ENCODE measurements around the gene DARS2.
A peak's percentile ranks its signal among the peaks of the same experiment; 100 is the strongest.
"Not testable (repeated sequence)": the region's sequence is repeated elsewhere in the genome, so short reads cannot be mapped to it uniquely, and the experiment has no call there.

DARS2 gene, protein sequence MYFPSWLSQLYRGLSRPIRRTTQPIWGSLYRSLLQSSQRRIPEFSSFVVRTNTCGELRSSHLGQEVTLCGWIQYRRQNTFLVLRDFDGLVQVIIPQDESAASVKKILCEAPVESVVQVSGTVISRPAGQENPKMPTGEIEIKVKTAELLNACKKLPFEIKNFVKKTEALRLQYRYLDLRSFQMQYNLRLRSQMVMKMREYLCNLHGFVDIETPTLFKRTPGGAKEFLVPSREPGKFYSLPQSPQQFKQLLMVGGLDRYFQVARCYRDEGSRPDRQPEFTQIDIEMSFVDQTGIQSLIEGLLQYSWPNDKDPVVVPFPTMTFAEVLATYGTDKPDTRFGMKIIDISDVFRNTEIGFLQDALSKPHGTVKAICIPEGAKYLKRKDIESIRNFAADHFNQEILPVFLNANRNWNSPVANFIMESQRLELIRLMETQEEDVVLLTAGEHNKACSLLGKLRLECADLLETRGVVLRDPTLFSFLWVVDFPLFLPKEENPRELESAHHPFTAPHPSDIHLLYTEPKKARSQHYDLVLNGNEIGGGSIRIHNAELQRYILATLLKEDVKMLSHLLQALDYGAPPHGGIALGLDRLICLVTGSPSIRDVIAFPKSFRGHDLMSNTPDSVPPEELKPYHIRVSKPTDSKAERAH

DNA sequence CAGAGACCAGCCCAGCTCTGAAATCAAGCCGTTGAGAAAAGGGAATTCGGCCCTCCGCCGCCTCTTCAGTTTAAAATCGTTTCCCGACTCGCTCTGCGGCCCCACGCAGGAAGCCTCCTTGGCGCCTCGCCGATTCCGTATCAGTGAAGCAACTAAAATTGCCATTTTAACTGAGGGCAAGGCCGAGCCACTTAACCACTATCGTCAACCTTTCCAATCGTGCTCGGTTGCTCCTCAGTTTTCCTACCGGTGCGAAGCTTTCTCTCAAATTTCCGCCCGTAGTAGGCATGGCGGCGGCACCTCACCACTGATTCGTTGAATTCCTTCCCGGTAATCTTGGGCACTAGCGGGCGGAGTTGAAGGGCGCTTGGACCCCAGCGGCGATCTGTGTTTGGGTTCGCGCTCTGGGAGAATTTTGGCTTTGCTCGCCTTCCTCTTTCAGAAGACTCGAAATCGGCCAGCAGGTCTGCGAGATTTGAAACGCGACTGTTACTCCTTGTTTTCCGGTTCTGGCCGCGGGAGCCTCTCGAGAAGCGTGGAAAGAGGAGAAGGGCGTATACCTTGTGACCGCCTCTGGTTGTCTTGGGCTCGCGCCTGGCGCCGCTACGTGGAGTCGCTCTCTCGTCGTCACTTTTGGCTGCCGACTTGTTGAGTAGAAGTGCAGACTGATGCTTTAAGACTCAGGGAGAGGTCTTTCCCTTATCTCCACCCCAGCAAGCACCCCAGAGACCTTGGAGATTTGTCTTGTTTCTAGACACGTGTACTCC lies at the start of gene DARS2, which contains the start of gene CENPL:
TSS of gene DARS2 (plus strand) at position 359 of the 767 bp plus-strand sequence. CDS start 557 bp downstream, outside the sequence.
TSS of gene CENPL (minus strand) at position 569 of the 767 bp plus-strand sequence. CDS start 13,584 bp downstream, outside the sequence.
- peak; percentile 71 to 80 for DNase-seq (ENCODE audit: low read depth in 2 of 2)

DNA sequence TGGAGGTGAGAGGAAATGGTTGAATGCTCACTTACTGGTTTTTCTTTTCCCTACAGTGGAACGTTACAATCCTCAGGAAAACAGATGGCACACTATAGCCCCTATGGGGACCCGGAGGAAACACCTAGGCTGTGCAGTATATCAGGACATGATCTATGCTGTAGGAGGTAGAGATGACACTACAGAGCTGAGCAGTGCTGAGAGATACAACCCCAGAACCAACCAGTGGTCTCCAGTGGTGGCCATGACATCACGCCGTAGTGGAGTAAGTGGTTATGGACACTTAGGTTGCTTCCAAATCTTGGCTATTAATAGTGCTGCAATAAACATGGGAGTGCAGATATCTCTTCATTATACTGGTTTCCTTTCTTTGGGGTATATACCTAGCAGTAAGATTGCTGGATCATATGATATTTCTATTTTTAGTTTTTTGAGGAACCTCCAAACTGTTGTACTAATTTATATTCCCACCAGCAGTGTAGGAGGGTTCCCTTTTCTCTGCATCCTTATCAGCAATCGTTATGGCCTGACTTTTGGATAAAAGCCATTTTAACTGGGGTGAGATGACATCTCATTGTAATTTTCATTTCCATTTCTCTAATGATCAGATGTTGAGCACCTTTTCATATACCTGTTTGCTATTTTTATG lies 48.8 kb upstream of the DARS2 start:
- DNase-seq (ENCODE audit: low read depth in 2 of 2) = no peak

DNA sequence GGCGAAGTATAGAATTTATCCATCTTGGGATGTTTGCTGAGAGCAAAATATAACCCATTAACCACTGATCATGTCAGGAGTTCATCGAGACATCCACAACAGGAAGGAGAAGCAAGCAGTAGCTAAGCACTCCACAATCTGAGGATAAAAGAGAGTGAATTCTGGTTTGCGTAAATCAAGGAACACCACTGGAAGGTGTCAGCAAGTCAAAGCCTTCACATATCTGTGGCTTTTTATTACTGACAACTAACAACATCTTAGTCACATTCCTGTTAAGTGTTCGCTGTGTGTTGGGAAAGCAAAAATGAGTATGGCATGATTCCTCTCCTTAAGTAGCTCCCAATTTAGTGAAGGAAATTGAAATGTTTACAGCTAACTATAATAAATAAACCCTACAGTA lies 44.5 kb upstream of the DARS2 start:
- no peak for DNase-seq (ENCODE audit: low read depth in 2 of 2)

GRCh38 chr1:173784997-173785396 lies 39.5 kb upstream of the DARS2 start:
- DNase-seq (ENCODE audit: low read depth in 2 of 2) = no peak

DNA sequence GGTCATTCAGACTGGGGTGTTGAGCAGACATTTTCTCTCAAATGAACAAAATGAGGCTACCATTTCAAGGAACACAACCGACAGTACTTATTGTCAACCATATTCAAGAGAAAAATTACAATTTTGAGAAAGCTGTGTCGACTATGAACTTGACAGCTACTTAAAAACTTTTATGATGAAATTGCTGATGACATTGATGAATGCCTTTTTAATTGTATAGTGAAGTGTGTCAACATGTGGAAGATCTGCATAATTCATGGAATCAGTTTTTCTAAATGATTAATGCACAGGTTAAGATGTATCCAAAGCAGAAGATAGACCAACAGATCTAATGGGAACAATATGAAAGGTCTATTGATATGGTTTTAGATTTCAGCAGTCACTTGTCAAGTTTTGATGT lies 34.6 kb upstream of the DARS2 start:
- no peak for DNase-seq (ENCODE audit: low read depth in 2 of 2)

DNA sequence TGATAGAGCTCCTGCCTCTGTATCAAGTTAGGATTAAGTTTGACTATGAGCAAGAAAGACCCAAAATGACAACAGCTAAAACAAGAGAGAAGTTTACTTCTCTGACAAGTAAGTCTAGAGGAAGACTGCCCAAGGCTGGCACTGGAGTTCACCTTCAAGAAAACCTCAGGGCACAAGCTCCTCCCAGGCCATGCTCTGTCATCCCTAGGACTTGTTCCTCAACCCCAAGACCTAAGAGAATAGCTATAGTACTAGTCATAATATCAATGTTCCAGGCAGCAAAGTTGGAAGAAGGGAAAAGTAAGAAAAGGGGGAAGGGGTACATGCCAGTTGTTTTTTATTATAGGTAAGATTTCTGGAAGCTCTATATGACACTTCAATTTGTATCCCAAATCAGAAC lies 26.4 kb upstream of the DARS2 start:
- no peak for DNase-seq (ENCODE audit: low read depth in 2 of 2)

- DNase-seq (ENCODE audit: low read depth in 2 of 2) = not testable (repeated sequence)
Observed at GRCh38 chr1:173799995-173800394, 24.5 kb upstream of the DARS2 start.

DNA sequence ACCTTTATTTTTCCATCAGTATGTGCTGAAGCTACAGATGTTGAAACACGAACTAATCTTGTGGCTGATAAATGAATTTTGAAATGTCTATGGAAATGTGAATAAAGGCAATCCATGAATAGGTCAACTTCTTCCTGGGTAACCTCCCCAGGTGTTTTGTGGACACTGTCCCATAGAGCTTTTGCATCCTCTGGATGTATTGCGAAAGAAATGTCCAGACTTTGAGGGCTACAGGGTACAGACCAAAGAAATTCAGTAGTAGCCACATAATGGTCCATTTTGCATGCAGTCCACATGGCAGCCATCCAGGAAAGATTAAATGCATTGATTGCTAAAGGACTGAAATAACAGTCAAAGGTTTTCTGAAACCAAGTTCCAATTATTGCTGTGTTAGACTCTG lies 21.5 kb upstream of the DARS2 start:
- no peak for DNase-seq (ENCODE audit: low read depth in 2 of 2)

DNA sequence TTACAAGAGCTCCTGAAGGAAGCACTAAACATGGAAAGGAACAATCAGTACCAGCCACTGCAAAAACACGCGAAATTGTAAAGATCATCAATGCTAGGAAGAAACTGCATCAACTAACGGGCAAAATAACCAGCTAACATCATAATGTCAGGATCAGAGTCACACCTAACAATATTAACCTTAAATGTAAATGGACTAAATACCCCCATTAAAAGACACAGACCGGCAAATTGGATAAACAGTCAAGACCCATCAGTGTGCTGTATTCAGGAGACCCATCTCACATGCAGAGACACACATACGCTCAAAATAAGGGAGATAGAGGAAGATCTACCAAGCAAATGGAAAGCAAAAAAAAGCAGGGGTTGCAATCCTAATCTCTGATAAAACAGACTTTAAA lies 10.8 kb upstream of the DARS2 start:
- not testable (repeated sequence) for DNase-seq (ENCODE audit: low read depth in 2 of 2)

- no peak for DNase-seq (ENCODE audit: low read depth in 2 of 2)
Observed at GRCh38 chr1:173818459-173818858, 6.0 kb upstream of the DARS2 start.

GRCh38 chr1:173821680-173822079 lies 2.8 kb upstream of the DARS2 start:
- no peak for DNase-seq (ENCODE audit: low read depth in 2 of 2)

DNA sequence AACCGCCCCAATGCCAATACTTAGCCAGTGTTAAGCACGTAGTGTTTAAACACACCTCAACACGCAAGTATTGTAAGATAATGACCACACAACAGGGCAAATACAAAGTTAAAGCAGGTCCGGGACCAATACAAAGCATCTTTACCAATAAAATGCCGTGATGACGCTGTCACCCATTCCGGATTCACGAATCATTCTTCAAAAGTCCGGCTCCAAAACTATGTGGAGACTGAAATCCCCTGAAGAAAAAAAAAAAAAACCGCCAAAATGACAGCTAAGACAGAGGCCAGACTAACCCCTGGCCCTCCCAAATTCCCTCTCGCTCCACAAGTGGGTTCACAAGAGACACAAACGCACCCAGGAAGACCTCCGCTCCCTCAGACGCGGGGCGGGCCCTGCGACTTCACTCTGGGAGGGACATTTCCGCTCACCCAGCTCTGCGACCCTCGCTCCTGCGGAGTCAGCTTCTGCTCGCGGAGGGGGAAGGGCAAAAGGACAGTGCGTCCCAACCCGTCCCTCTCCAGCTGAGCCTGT lies 625 bp upstream of the DARS2 start:
- no peak for DNase-seq (ENCODE audit: low read depth in 2 of 2)

DNA sequence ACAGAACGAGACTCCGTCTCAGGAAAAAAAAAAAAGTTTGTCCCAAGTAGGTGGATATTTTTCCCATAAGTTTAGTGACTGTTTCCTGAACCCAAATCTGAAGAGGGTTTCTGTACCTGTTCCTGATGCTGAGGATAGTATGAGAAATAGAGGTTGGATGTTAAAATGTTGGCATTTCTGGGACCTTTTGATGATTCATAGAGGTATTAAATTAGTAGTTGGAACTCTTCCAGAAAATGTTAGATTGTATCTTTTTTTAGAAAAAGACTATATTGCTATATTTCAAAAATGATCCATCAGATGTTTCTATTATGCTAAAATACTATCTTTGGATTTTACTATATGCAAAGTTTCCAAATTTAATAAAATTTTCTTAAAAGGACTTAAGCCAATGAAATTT lies 3.1 kb downstream of the DARS2 start:
- DNase-seq (ENCODE audit: low read depth in 2 of 2) = no peak

DNA sequence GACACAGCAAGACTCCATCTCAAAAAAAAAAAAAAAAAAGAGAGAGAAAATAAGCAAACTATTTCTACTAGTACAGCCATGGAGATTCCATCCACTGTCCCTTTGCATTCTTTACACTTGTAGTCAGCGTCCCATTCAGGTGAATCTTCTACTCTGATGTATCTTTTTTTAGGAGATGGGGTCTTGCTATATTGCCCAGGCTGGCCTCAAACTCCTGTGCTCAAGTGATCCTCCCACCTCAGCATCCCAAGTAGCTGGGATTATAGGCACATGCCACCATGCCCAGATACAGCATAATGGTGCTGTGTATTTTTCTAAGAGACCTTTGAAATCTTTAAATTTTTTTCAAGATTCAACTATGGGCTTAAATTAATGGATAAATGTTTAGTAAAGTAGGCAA lies 8.3 kb downstream of the DARS2 start:
- DNase-seq (ENCODE audit: low read depth in 2 of 2) = no peak

GRCh38 chr1:173852105-173852504 lies 27.6 kb downstream of the DARS2 start:
- DNase-seq (ENCODE audit: low read depth in 2 of 2) = no peak

- DNase-seq (ENCODE audit: low read depth in 2 of 2) = no peak
Observed at GRCh38 chr1:173853074-173853473, 28.6 kb downstream of the DARS2 start.

GRCh38 chr1:173856014-173856413 lies 31.5 kb downstream of the DARS2 start:
- no peak for DNase-seq (ENCODE audit: low read depth in 2 of 2)

DNA sequence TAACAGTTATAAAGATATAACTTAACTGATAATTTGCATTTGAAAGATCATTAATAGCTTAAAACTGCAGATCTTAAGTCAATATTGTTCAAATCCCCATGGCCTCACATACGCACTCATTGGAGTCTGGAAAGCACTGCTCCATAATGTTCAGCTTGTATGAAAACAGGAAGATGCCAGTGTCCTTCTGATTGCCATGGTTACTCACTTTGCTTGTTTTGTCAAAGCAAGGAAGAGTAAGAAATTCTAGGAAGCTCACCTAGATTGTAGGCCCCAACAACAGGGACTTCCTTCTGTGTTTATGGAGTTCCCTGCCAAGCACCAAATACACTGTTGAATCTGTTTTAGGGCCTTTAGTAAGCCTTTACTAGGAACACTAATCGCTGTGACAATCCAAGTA lies 32.4 kb downstream of the DARS2 start:
- DNase-seq (ENCODE audit: low read depth in 2 of 2) = no peak

- no peak for DNase-seq (ENCODE audit: low read depth in 2 of 2)
Observed at GRCh38 chr1:173857363-173857917, 33.0 kb downstream of the DARS2 start.

DNA sequence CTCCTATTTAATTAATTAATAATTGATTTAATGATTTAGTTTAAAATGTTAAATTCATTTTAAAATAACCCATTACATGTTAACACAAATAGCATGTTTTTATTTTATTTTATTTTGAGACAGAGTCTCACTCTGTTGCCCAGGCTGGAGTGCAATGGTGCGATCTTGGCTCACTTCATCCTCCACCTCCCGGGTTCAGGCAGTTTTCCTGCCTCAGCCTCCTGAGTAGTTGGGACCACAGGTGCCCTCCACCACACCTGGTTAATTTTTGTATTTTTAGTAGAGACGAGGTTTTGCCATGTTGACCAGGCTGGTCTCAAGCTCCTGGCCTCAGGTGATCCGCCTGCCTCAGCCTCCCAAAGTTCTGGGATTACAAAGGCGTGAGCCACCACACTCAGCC lies 35.1 kb downstream of the DARS2 start:
- DNase-seq (ENCODE audit: low read depth in 2 of 2) = not testable (repeated sequence)

DNA sequence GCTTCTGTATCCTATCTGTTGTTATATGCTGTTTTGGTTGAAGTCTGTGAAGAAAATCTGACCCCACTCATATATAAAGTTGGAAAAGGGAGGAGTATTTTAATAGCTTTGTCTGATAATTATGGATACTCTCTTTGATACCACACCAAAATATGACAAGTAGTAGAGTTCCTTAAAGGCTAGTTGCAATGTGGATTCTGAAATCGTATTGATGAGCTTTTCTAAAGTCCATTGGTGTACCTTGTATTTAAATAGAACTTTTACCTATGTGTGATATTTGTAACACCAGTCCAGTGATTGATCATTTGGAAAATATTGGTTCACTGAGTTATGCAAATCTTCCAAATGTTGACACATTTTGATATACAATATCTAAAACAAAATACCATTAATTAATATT lies 35.6 kb downstream of the DARS2 start:
- no peak for DNase-seq (ENCODE audit: low read depth in 2 of 2)
